ENCODE results near the gene ROGDI.

The ROGDI gene

GRCh38 chr16:4813251-4814003 lies 11.0 kb upstream of the ROGDI start:
- no peak for FAIRE-seq

DNA sequence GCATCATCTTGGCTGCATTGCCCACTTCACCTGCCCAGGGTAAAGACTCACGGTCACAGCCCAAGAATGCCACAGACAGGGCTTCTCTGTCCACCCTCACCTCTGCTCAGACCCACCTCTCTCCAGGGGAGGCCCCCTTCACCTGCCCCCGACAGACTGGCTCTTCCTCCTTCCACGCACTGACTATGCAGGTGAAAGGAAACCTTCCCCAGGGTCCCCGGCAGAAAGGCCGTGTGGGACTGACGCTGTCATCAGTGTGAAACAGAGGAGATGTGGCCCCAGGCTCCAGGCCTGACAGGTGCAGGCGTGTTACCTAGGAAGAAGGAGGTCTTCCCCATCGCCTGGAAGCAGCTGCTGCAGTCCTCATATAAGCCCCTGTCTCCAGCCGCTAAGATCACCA lies 9.3 kb upstream of the ROGDI start:
- FAIRE-seq = no peak

- no peak for FAIRE-seq
Observed at GRCh38 chr16:4811242-4811641, 8.8 kb upstream of the ROGDI start.

DNA sequence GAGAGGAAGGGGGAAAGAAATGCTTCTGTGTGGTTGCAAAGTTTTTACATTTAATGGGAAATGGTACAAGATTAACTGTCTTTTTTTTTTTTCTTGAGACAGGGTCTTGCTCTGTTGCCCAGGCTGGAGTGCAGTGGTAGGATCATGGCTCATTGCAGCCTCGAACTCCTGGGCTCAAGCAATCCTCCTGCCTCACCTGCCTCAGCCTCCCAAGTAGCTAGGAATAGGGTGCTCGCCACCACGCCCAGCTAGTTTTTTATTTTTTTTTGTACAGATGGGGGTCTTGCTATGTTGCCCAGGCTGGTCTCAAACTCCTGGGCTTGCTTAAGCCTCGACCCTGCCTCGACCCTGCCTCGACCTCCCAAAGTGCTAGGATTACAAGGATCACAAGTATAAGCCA lies 3.8 kb upstream of the ROGDI start:
- FAIRE-seq = no peak

GRCh38 chr16:4805231-4805630 lies 2.8 kb upstream of the ROGDI start:
- no peak for FAIRE-seq

- FAIRE-seq = no peak
Observed at GRCh38 chr16:4803898-4804762, 1.7 kb upstream of the ROGDI start.

- no peak for FAIRE-seq
Observed at GRCh38 chr16:4803401-4803844, 990 bp upstream of the ROGDI start.

- FAIRE-seq = peak; percentile 61
Observed at GRCh38 chr16:4802659-4803287, 340 bp upstream of the ROGDI start.

- no peak for FAIRE-seq
Observed at GRCh38 chr16:4801051-4801961, 1.1 kb downstream of the ROGDI start.

DNA sequence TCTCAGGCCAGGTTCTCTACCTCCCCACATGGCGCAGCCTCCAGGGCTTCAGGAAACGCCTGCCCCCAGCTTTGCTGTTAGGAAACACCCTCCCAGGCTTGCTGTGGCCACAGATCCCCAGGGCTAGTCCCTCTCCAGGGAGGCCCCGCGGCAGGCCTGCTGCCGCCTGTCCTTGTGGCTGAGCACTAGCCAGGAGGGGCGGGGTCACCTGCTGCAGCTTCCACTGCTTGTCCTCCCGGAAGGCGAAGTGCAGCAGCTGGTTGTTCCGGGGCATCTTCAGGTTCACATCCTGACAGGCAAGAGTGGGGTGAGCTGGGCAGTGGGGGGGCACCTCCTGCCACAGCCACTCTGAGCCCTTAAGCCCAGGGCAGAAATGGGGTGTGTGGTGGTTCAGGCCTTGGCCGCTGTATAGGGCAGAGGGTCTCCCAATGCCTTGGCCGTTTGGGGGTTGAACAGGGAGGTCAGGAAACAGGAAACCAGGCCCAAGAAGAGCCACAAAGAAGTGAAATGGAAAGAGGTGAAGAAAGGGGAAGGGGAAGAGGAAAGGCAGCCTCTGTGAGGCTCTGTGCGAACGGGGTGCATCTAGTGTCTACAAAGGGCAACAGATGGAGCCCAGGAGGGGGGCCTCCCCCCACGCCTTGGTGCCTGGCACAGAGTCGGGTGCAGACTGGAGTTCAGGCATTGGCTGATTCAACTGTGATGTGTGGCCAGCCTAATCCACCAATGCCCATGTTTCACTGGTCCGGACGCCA lies 2.0 kb downstream of the ROGDI start:
- FAIRE-seq = no peak

- FAIRE-seq = no peak
Observed at GRCh38 chr16:4799171-4799855, 3.1 kb downstream of the ROGDI start.

DNA sequence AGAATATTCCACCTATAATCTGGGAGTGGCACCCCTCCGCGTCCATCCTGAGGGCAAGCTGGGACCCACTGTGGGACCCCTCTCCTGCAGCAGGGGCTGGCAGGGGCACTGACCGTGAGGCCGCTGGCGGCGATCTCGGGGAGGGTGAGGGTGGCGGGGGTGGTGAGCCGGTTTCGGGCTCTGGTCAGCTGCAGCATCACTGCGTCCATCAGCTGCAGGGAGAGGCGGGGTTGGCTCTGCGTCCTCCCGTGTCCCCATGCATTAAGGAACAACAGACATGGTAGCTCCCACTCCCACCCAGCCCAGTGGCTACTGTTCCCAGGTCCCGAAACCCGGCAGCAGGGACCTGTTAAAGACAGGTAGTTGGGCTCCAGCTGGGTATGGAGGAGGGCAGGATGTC lies 4.0 kb downstream of the ROGDI start:
- FAIRE-seq = no peak

- FAIRE-seq = no peak
Observed at GRCh38 chr16:4797805-4798252, 4.6 kb downstream of the ROGDI start.

- FAIRE-seq = no peak
Observed at GRCh38 chr16:4796982-4797804, 5.2 kb downstream of the ROGDI start.

- no peak for FAIRE-seq
Observed at GRCh38 chr16:4795828-4796572, 6.4 kb downstream of the ROGDI start.

- no peak for FAIRE-seq
Observed at GRCh38 chr16:4795181-4795827, 7.1 kb downstream of the ROGDI start, which contains the start of gene SMIM22. Gene SMIM22, plus strand, starts transcription at chr16:4795369. Its CDS starts 366 bp downstream, at chr16:4795735.

DNA sequence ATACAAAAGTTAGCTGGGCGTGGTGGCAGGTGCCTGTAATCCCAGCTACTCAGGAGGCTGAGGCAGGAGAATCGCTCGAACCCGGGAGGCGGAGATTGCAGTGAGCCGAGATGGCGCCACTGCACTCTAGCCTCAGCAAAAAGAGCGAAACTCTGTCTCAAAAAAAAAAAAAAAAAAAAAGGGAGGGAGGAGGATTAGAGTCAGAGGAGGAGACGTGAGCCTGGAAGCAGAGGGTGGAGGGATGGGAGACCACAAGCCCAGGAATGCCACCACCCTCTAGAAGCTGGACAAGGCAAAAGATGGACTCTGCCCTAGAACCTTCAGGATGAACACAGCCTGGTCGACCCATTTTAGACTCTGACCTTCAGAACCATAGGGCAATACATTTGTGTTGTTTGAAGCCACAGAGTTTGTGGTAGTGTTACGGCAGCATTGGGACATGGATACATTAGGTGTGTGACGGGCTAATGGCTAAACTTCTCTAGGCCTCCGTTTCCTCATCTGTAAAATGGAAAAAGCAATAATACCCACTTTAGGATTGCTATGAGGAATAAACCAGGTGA lies 9.4 kb downstream of the ROGDI start:
- no peak for FAIRE-seq

DNA sequence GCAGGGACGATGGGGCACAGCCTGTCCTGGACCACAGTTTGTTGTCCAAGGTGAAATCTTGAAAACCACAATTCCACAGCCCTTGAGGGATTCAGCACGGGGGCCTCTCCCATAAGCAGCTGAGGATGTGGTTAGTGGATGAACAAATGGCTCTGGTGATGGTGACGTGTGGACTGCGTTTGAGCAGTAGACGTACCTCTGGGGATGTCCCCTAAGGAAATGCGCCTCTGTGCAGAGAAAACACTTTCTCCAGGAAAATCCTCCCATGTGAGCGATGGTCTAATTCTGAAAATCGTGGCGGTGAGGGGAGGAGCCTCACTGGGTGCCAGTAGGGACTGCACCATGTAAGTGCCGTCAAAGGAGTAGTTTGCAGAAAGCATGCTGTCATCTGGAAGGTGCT lies 11.6 kb downstream of the ROGDI start:
- no peak for FAIRE-seq

Measured in G401.6 (cell line).